Measurements from ENCODE around the gene ATP4B.

GRCh38 chr13:113656831-113657671, 947 bp downstream of the ATP4B start:
- TF ChIP-seq, protein P1, sequence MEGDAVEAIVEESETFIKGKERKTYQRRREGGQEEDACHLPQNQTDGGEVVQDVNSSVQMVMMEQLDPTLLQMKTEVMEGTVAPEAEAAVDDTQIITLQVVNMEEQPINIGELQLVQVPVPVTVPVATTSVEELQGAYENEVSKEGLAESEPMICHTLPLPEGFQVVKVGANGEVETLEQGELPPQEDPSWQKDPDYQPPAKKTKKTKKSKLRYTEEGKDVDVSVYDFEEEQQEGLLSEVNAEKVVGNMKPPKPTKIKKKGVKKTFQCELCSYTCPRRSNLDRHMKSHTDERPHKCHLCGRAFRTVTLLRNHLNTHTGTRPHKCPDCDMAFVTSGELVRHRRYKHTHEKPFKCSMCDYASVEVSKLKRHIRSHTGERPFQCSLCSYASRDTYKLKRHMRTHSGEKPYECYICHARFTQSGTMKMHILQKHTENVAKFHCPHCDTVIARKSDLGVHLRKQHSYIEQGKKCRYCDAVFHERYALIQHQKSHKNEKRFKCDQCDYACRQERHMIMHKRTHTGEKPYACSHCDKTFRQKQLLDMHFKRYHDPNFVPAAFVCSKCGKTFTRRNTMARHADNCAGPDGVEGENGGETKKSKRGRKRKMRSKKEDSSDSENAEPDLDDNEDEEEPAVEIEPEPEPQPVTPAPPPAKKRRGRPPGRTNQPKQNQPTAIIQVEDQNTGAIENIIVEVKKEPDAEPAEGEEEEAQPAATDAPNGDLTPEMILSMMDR (conservative IDR thresholded peaks at IDR 0.05; ENCODE audit: low read length) = no peak
- no peak for TF ChIP-seq EZH2phosphoT487 (IDR thresholded peaks at IDR 0.05; ENCODE audit: borderline replicate concordance)
